ENCODE measurements around the gene EFNA5.

The EFNA5 gene

DNA sequence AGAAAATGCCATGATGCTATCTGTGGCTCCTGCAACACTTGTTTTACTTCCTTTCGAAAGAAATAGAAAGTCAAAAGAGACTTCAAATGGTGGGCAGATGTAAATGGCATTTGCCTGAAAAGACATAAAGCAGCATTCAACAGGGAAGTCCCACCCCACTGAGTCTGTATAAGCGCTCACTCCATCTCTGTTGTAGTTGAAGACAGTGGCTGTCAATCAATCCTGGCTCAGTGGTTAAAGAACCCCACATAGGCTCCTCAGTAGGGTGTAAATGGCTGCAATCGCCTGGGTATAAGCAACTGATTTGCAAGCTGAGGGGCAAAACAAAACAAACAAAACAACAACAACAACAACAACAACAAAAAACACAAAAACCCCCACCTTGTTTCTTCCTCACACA, 158.7 kb downstream of the EFNA5 start:
- TF ChIP-seq EZH2 (IDR thresholded peaks at IDR 0.05; ENCODE audit: borderline replicate concordance, low read length) = no peak
- TF ChIP-seq, protein P1, sequence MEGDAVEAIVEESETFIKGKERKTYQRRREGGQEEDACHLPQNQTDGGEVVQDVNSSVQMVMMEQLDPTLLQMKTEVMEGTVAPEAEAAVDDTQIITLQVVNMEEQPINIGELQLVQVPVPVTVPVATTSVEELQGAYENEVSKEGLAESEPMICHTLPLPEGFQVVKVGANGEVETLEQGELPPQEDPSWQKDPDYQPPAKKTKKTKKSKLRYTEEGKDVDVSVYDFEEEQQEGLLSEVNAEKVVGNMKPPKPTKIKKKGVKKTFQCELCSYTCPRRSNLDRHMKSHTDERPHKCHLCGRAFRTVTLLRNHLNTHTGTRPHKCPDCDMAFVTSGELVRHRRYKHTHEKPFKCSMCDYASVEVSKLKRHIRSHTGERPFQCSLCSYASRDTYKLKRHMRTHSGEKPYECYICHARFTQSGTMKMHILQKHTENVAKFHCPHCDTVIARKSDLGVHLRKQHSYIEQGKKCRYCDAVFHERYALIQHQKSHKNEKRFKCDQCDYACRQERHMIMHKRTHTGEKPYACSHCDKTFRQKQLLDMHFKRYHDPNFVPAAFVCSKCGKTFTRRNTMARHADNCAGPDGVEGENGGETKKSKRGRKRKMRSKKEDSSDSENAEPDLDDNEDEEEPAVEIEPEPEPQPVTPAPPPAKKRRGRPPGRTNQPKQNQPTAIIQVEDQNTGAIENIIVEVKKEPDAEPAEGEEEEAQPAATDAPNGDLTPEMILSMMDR (IDR thresholded peaks at IDR 0.05; ENCODE audit: low read length) = no peak
- Histone ChIP-seq H3K27ac (ENCODE audit: low read depth, low read length, poor library complexity, severe bottlenecking) (peak overlapping the region; percentile 97), H3K36me3 (ENCODE audit: insufficient read depth, low read length) (no peaks in the 10 kb centered on the region), H3K4me1 (ENCODE audit: insufficient read depth, low read length, severe bottlenecking) (peaks cover 85% of the 10 kb centered on the region), H3K9me2 (ENCODE audit: low read depth, low read length) (no peaks in the 10 kb centered on the region), H3K4me3 (ENCODE audit: low read depth, low read length, poor library complexity, severe bottlenecking) (peak overlapping the region; percentile 6), H3K79me2 (ENCODE audit: insufficient read depth, low read length) (no peaks in the 10 kb centered on the region), H2AFZ (ENCODE audit: low read length) (0 out of 2 replicates have a peak overlapping the region, but pooled peaks have one; percentile 25), H3K9ac (ENCODE audit: low read length) (peak overlapping the region; percentile 56), H3F3A (ENCODE audit: insufficient read depth, low read length) (no peaks in the 10 kb centered on the region; the same call in 1 of the 2 replicates), H3K27me3 (ENCODE audit: insufficient read depth, low read length) (no peaks in the 10 kb centered on the region), H3K9me3 (ENCODE audit: low read length) (no peaks in the 10 kb centered on the region), H3K4me2 (ENCODE audit: low read length) (peak overlapping the region; percentile 65), H4K20me1 (ENCODE audit: insufficient read depth, low read length) (no peaks in the 10 kb centered on the region)

DNA sequence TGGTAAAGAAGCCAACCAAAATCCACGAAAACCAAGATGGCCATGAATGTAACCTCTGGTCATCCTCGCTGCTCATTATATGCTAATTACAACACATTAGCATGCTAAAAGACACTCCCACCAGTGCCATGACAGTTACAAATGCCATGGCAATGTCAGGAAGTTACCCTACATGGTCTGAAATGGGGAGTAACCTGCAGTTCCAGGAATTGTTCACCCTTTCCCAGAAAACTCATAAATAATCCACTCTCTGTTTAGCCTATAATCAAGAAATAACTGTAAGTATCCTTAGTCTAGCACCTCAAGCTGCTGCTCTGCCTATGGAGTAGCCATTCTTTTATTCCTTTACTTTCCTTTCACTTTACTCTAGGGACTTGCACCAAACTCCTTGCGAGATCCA, 160.6 kb downstream of the EFNA5 start:
- no peaks in the 10 kb centered on the region for H3K27me3 ChIP-seq (ENCODE audit: insufficient read depth, low read length)
- H3F3A ChIP-seq (ENCODE audit: insufficient read depth, low read length) = no peaks in the 10 kb centered on the region; the same call in 1 of the 2 replicates
- peak overlapping the region; percentile 97 for H3K27ac ChIP-seq (ENCODE audit: low read depth, low read length, poor library complexity, severe bottlenecking)
- no peaks in the 10 kb centered on the region for H4K20me1 ChIP-seq (ENCODE audit: insufficient read depth, low read length)
- H2AFZ ChIP-seq (ENCODE audit: low read length) = no peak overlapping the region
- no peaks in the 10 kb centered on the region for H3K36me3 ChIP-seq (ENCODE audit: insufficient read depth, low read length)
- H3K9me2 ChIP-seq (ENCODE audit: low read depth, low read length) = no peaks in the 10 kb centered on the region
- H3K4me3 ChIP-seq (ENCODE audit: low read depth, low read length, poor library complexity, severe bottlenecking) = no peak overlapping the region
- TF ChIP-seq, protein P1 (IDR thresholded peaks at IDR 0.05; ENCODE audit: low read length) = no peak
- TF ChIP-seq EZH2 (IDR thresholded peaks at IDR 0.05; ENCODE audit: borderline replicate concordance, low read length) = no peak
- no peak overlapping the region for H3K4me2 ChIP-seq (ENCODE audit: low read length)
- peaks cover 87% of the 10 kb centered on the region for H3K4me1 ChIP-seq (ENCODE audit: insufficient read depth, low read length, severe bottlenecking)
- no peak overlapping the region for H3K9ac ChIP-seq (ENCODE audit: low read length)
- no peaks in the 10 kb centered on the region for H3K79me2 ChIP-seq (ENCODE audit: insufficient read depth, low read length)
- H3K9me3 ChIP-seq (ENCODE audit: low read length) = no peaks in the 10 kb centered on the region

DNA sequence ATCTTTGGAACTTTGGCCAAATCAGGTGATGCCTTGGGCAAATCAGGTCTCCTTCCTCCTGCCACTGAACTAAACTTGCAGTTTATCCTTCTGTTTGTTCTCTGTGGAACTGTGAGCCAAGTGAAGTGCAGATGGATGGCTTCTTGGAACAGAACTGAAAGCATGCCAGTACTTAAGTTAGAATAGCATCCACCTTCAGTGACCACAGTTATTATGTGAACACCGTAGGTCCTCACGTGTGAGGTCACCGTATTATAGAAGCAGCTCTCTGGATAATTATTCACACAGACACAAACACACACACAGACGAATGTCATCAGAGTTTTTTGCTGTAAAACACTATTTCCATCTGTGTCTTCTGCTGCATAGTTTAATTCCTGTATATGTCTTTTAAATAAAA, 162.6 kb downstream of the EFNA5 start:
- Histone ChIP-seq H2AFZ (ENCODE audit: low read length) (no peak overlapping the region; the same call in 1 of the 2 replicates), H3K4me3 (ENCODE audit: low read depth, low read length, poor library complexity, severe bottlenecking) (no peak overlapping the region), H3K4me2 (ENCODE audit: low read length) (peak overlapping the region; percentile 41; the same call in 1 of the 2 replicates), H3K36me3 (ENCODE audit: insufficient read depth, low read length) (no peaks in the 10 kb centered on the region), H3K9me3 (ENCODE audit: low read length) (no peaks in the 10 kb centered on the region), H3F3A (ENCODE audit: insufficient read depth, low read length) (no peaks in the 10 kb centered on the region; the same call in 1 of the 2 replicates), H3K4me1 (ENCODE audit: insufficient read depth, low read length, severe bottlenecking) (peaks cover 73% of the 10 kb centered on the region), H3K79me2 (ENCODE audit: insufficient read depth, low read length) (no peaks in the 10 kb centered on the region), H4K20me1 (ENCODE audit: insufficient read depth, low read length) (no peaks in the 10 kb centered on the region), H3K9ac (ENCODE audit: low read length) (peak overlapping the region; percentile 24; the same call in 1 of the 2 replicates), H3K27ac (ENCODE audit: low read depth, low read length, poor library complexity, severe bottlenecking) (peak overlapping the region; percentile 58), H3K9me2 (ENCODE audit: low read depth, low read length) (no peaks in the 10 kb centered on the region), H3K27me3 (ENCODE audit: insufficient read depth, low read length) (no peaks in the 10 kb centered on the region)
- TF ChIP-seq EZH2 (IDR thresholded peaks at IDR 0.05; ENCODE audit: borderline replicate concordance, low read length) = no peak
- TF ChIP-seq, protein P1 (IDR thresholded peaks at IDR 0.05; ENCODE audit: low read length) = no peak

Data from OCI-LY1 (cell line).